ENCODE data around the gene TSPAN11.

TSPAN11 gene

GRCh38 chr12:30909349-30910037 is 17.1 kb upstream of the TSPAN11 start:
- Histone ChIP-seq H3K4me2 (ENCODE audit: low read length) (no peak overlapping the region), H3K9me2 (ENCODE audit: low read depth, low read length) (no peaks in the 10 kb centered on the region), H3K4me3 (ENCODE audit: low read depth, low read length, poor library complexity, severe bottlenecking) (no peak overlapping the region), H3K36me3 (ENCODE audit: insufficient read depth, low read length) (no peaks in the 10 kb centered on the region), H3K4me1 (ENCODE audit: insufficient read depth, low read length, severe bottlenecking) (no peaks in the 10 kb centered on the region), H4K20me1 (ENCODE audit: insufficient read depth, low read length) (no peaks in the 10 kb centered on the region), H3K79me2 (ENCODE audit: insufficient read depth, low read length) (no peaks in the 10 kb centered on the region), H3F3A (ENCODE audit: insufficient read depth, low read length) (no peaks in the 10 kb centered on the region), H2AFZ (ENCODE audit: low read length) (no peak overlapping the region), H3K9ac (ENCODE audit: low read length) (no peak overlapping the region), H3K27ac (ENCODE audit: low read depth, low read length, poor library complexity, severe bottlenecking) (no peak overlapping the region), H3K9me3 (ENCODE audit: low read length) (no peaks in the 10 kb centered on the region), H3K27me3 (ENCODE audit: insufficient read depth, low read length) (no peaks in the 10 kb centered on the region)
- TF ChIP-seq CTCF (IDR thresholded peaks at IDR 0.05; ENCODE audit: low read length): no peak
- no peak for TF ChIP-seq EZH2 (IDR thresholded peaks at IDR 0.05; ENCODE audit: borderline replicate concordance, low read length)

GRCh38 chr12:30910038-30910350 is 16.6 kb upstream of the TSPAN11 start:
- H3K79me2 ChIP-seq (ENCODE audit: insufficient read depth, low read length): no peaks in the 10 kb centered on the region
- no peaks in the 10 kb centered on the region for H3F3A ChIP-seq (ENCODE audit: insufficient read depth, low read length)
- H3K9ac ChIP-seq (ENCODE audit: low read length): no peak overlapping the region
- no peaks in the 10 kb centered on the region for H3K9me2 ChIP-seq (ENCODE audit: low read depth, low read length)
- TF ChIP-seq EZH2 (IDR thresholded peaks at IDR 0.05; ENCODE audit: borderline replicate concordance, low read length) (no peak), CTCF (IDR thresholded peaks at IDR 0.05; ENCODE audit: low read length) (no peak)
- no peak overlapping the region for H3K4me2 ChIP-seq (ENCODE audit: low read length)
- H3K36me3 ChIP-seq (ENCODE audit: insufficient read depth, low read length): no peaks in the 10 kb centered on the region
- H3K9me3 ChIP-seq (ENCODE audit: low read length): no peaks in the 10 kb centered on the region
- no peaks in the 10 kb centered on the region for H3K4me1 ChIP-seq (ENCODE audit: insufficient read depth, low read length, severe bottlenecking)
- no peak overlapping the region for H3K4me3 ChIP-seq (ENCODE audit: low read depth, low read length, poor library complexity, severe bottlenecking)
- no peaks in the 10 kb centered on the region for H4K20me1 ChIP-seq (ENCODE audit: insufficient read depth, low read length)
- H3K27ac ChIP-seq (ENCODE audit: low read depth, low read length, poor library complexity, severe bottlenecking): no peak overlapping the region
- no peaks in the 10 kb centered on the region for H3K27me3 ChIP-seq (ENCODE audit: insufficient read depth, low read length)
- H2AFZ ChIP-seq (ENCODE audit: low read length): no peak overlapping the region

GRCh38 chr12:30911207-30911606 is 15.3 kb upstream of the TSPAN11 start:
- Histone ChIP-seq H3K4me2 (ENCODE audit: low read length) (no peak overlapping the region), H3K9me2 (ENCODE audit: low read depth, low read length) (no peaks in the 10 kb centered on the region), H3K79me2 (ENCODE audit: insufficient read depth, low read length) (no peaks in the 10 kb centered on the region), H3K36me3 (ENCODE audit: insufficient read depth, low read length) (no peaks in the 10 kb centered on the region), H3F3A (ENCODE audit: insufficient read depth, low read length) (no peaks in the 10 kb centered on the region), H3K4me1 (ENCODE audit: insufficient read depth, low read length, severe bottlenecking) (no peaks in the 10 kb centered on the region), H3K27me3 (ENCODE audit: insufficient read depth, low read length) (no peaks in the 10 kb centered on the region), H3K9me3 (ENCODE audit: low read length) (no peaks in the 10 kb centered on the region), H2AFZ (ENCODE audit: low read length) (no peak overlapping the region), H3K27ac (ENCODE audit: low read depth, low read length, poor library complexity, severe bottlenecking) (no peak overlapping the region), H3K4me3 (ENCODE audit: low read depth, low read length, poor library complexity, severe bottlenecking) (no peak overlapping the region), H4K20me1 (ENCODE audit: insufficient read depth, low read length) (no peaks in the 10 kb centered on the region), H3K9ac (ENCODE audit: low read length) (no peak overlapping the region)
- TF ChIP-seq EZH2 (IDR thresholded peaks at IDR 0.05; ENCODE audit: borderline replicate concordance, low read length) (no peak), CTCF (IDR thresholded peaks at IDR 0.05; ENCODE audit: low read length) (no peak)

All from OCI-LY1 (cell line).